Liver (tissue), 9 donors: ENCODE results near the gene MINK1. TPM values are rescaled to one million over a fixed set of nuclear protein-coding genes. Genes with fewer than 3 reads are reported as not detected.

ENCODE experiments used
- DNase-seq: peaks from one replicate; pipeline ENCODE4 v3.0.0-alpha.2; 2017; ENCODE audit warnings: low spot score
- H3K27ac ChIP-seq, 2 donors: one replicate each; pipeline ENCODE4 v1.7.0; 2013; ENCODE audit warnings: inconsistent platforms in 2 of 2, low read length in 2 of 2, control low read depth in 1 of 2, low read depth in 1 of 2, mild to moderate bottlenecking in 1 of 2
- H3K27me3 ChIP-seq, 4 donors: one replicate each; pipeline versions ENCODE4 v1.6.1 to v1.7.0; 2013; ENCODE audit warnings: low read length in 3 of 4, inconsistent platforms in 1 of 4, mild to moderate bottlenecking in 1 of 4, moderate library complexity in 1 of 4; ENCODE audit not compliant: control insufficient read depth in 4 of 4, insufficient read depth in 4 of 4
- H3K36me3 ChIP-seq, 4 donors: one replicate each; pipeline versions ENCODE4 v1.6.1 to v1.7.0; 2013; ENCODE audit warnings: low read length in 3 of 4, mild to moderate bottlenecking in 3 of 4, low read depth in 1 of 4, moderate library complexity in 1 of 4; ENCODE audit not compliant: control insufficient read depth in 4 of 4, insufficient read depth in 3 of 4
- H3K4me1 ChIP-seq, 4 donors: one replicate each; pipeline versions ENCODE4 v1.6.1 to v1.7.0; 2013; ENCODE audit warnings: low read length in 3 of 4, mild to moderate bottlenecking in 3 of 4, moderate library complexity in 1 of 4; ENCODE audit not compliant: control insufficient read depth in 4 of 4, insufficient read depth in 4 of 4
- H3K4me3 ChIP-seq, 3 donors: one replicate each; pipeline versions ENCODE4 v1.6.1 to v1.7.0; 2013; ENCODE audit warnings: low read length in 3 of 3, control low read depth in 1 of 3, low read depth in 1 of 3, mild to moderate bottlenecking in 1 of 3
- H3K9ac ChIP-seq, 2 donors: one replicate each; pipeline ENCODE4 v1.7.0; 2013; ENCODE audit warnings: low read length in 2 of 2, mild to moderate bottlenecking in 2 of 2, moderate library complexity in 2 of 2, control low read depth in 1 of 2, low read depth in 1 of 2
- H3K9me3 ChIP-seq, 4 donors: one replicate each; pipeline versions ENCODE4 v1.6.1 to v1.7.0; 2013; ENCODE audit warnings: low read length in 3 of 4; ENCODE audit not compliant: control insufficient read depth in 4 of 4
- ATF3 ChIP-seq: IDR thresholded peaks from 2 replicates; pipeline ENCODE4 v1.6.1; 2016; ENCODE audit warnings: antibody characterized with exemption
- CTCF ChIP-seq: fragments of 150-350 bp; IDR thresholded peaks from 2 replicates; pipeline ENCODE4 v1.5.1; 2017; ENCODE audit warnings: improper control_type of control experiment, low read depth, low read length; ENCODE audit not compliant: missing input control
- FOXA1 ChIP-seq: IDR thresholded peaks from 2 replicates; pipeline ENCODE4 v1.6.1; 2016; ENCODE audit warnings: antibody characterized with exemption
- FOXA2 ChIP-seq: IDR thresholded peaks from 2 replicates; pipeline ENCODE4 v1.6.1; 2016; ENCODE audit warnings: antibody characterized with exemption
- GABPA ChIP-seq, 2 donors: IDR thresholded peaks in 1 of 2; conservative IDR thresholded peaks in 1 of 2; 2 replicates each; pipeline ENCODE4 v1.6.1; 2016; ENCODE audit warnings: antibody characterized with exemption in 2 of 2, mild to moderate bottlenecking in 1 of 2, moderate library complexity in 1 of 2
- HNF4G ChIP-seq: IDR thresholded peaks from 2 replicates; pipeline ENCODE4 v1.6.1; 2016; ENCODE audit warnings: antibody characterized with exemption
- MAX ChIP-seq: IDR thresholded peaks from 2 replicates; pipeline ENCODE4 v1.6.1; 2016; ENCODE audit warnings: antibody characterized with exemption
- NR2F2 ChIP-seq: IDR thresholded peaks from 2 replicates; pipeline ENCODE4 v1.6.1; 2016; ENCODE audit warnings: antibody characterized with exemption
- RAD21 ChIP-seq, 2 donors: IDR thresholded peaks; 2 replicates each; pipeline ENCODE4 v1.6.1; 2016; ENCODE audit warnings: antibody characterized with exemption in 2 of 2, mild to moderate bottlenecking in 2 of 2
- REST ChIP-seq: IDR thresholded peaks from 2 replicates; pipeline ENCODE4 v1.6.1; 2016; ENCODE audit warnings: antibody characterized with exemption, mild to moderate bottlenecking
- TAF1 ChIP-seq: conservative IDR thresholded peaks from 2 replicates; pipeline ENCODE4 v1.6.1; 2016; ENCODE audit warnings: antibody characterized with exemption, mild to moderate bottlenecking
- ZBTB33 ChIP-seq: IDR thresholded peaks from 2 replicates; pipeline ENCODE4 v1.6.1; 2016; ENCODE audit warnings: antibody characterized with exemption
- WGBS: extraction: QIAGEN DNeasy Blood & Tissue Kit; methylation state at CpG from one replicate; pipeline ENCODE4 v1.1.7; 2013; 5-methylcytosine and 5-hydroxymethylcytosine counted together
- polyA plus RNA-seq, 2 donors: library from polyadenylated mRNA; stranded (reverse) in 1 of 2; unstranded in 1 of 2; fragments of 200-250 nt in 1 of 2; fragments of >200 nt in 1 of 2; fragmentation: Nextera tagmentation in 1 of 2; extraction: Ambion mirVana in 1 of 2; gene quantifications; one replicate each; pipeline versions ENCODE4 v1.2.1 to v1.2.3, GENCODE V29; 2013 to 2015
- total RNA-seq, 2 donors: library from RNA; depleted of rRNA; stranded (reverse); fragments of >200 nt; gene quantifications; one replicate each; pipeline ENCODE4 v1.2.3, GENCODE V29; 2014
- donor health status: healthy.
- donor health status: healthy.
- donor health status: healthy.
- donor health status: healthy.
- donor health status: healthy.

Gene MINK1
- total and polyA plus RNA-seq, 4 donors, result 6.9 to 30.6 (median 21.1) TPM

- Histone ChIP-seq H3K4me3 (no peak overlapping the region), H3K27ac (no peak overlapping the region), H3K4me1 (peaks cover 8 to 43% (median 30%) of the 10 kb centered on the region in 4 donors), H3K36me3 (peaks cover 1 to 15% (median 8%) of the 10 kb centered on the region in 4 donors), H3K9me3 (no peaks in the 10 kb centered on the region), H3K27me3 (no peaks in the 10 kb centered on the region), H3K9ac (no peak overlapping the region)
- TF ChIP-seq HNF4G, result no peak
- no peak for TF ChIP-seq ATF3
- TF ChIP-seq FOXA2, result no peak
- WGBS, result 95% methylated on average over 16 of the region's 16 CpGs
- no peak for DNase-seq
These were observed 104.4 kb downstream of the MINK1 start for GRCh38 chr17:4937553-4937952.

GRCh38 chr17:4938069-4938491, 104.9 kb downstream of the MINK1 start:
- Histone ChIP-seq H3K36me3 (peaks cover 1 to 16% (median 11%) of the 10 kb centered on the region in 4 donors), H3K9ac (peak overlapping the region in 1 of 2 donors; percentile 69), H3K9me3 (no peaks in the 10 kb centered on the region), H3K4me1 (peaks cover 8 to 47% (median 33%) of the 10 kb centered on the region in 4 donors), H3K27me3 (no peaks in the 10 kb centered on the region), H3K4me3 (no peak overlapping the region), H3K27ac (no peak overlapping the region)
- DNase-seq, result no peak
- TF ChIP-seq FOXA1 (no peak), ATF3 (no peak), RAD21 (IDR thresholded peaks at IDR 0.05) (no peak), CTCF (no peak), NR2F2 (no peak), ZBTB33 (no peak), GABPA (IDR thresholded peaks at IDR 0.05 in 1 of 2, conservative IDR thresholded peaks at IDR 0.05 in 1 of 2) (no peak), REST (no peak), TAF1 (no peak), FOXA2 (no peak), MAX (no peak)
- WGBS, result 95% methylated on average over 11 of the region's 11 CpGs
